Left renal cortex interstitium (tissue), 4 donors: ENCODE data around the gene C1GALT1C1. TPM values are rescaled to one million over a fixed set of nuclear protein-coding genes. Genes with fewer than 3 reads are reported as not detected.

Experiments
- DNase-seq, 4 donors: peaks; one replicate each; pipeline ENCODE4 v3.0.0-alpha.2; 2013; ENCODE audit warnings: low read depth in 4 of 4, low spot score in 2 of 4, missing footprints in 1 of 4
- polyA plus RNA-seq, 4 donors: library from polyadenylated mRNA; unstranded; fragments of 120-200 nt; gene quantifications; one replicate each; pipeline ENCODE4 v1.2.1, GENCODE V29; 2013; ENCODE audit not compliant: insufficient read length in 4 of 4

Gene C1GALT1C1
- polyA plus RNA-seq, 4 donors: 28.6 to 35.4 (median 31.5) TPM

- peak; percentile 67 to 84 (median 78) for DNase-seq
Observed at GRCh38 chrX:120603707-120604360, 26.0 kb downstream of the C1GALT1C1 start, which contains the start of gene MCTS1. TSS of gene MCTS1 (plus strand) at chrX:120604101. CDS start at chrX:120604237, 136 bp downstream.

DNA sequence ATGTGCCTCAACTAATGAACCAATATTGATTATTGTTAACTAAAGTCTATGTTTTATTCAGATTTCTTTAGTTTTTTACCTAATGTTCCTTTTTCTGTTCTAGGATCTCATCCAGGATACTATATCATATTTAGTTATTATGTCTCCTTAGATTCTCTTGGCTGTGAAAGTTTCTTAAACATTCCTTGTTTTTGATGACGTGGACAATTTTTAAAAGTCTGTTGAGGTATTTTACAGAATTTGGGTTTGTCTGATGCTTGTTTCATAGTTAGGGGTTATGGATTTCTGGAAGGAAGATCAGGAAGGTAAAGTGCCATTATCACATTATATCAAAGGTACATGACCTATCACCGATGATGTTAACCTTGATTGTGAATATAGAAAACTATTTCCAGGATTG lies 44.2 kb downstream of the C1GALT1C1 start:
- no peak for DNase-seq

Other genes with a start within 250 kb of the C1GALT1C1 start
- gene LAMP2, start 160.8 kb downstream of the C1GALT1C1 start, polyA plus RNA-seq: 100 to 1,000 TPM; 127 to 161 (median 148) TPM
- gene CUL4B, start 69.1 kb downstream of the C1GALT1C1 start, polyA plus RNA-seq: 10 to 100 TPM; 64.0 to 76.2 (median 69.1) TPM
- 10 to 100 TPM; 48.4 to 62.2 (median 53.8) TPM for gene MCTS1, start 26.0 kb downstream of the C1GALT1C1 start, polyA plus RNA-seq
- gene CT47B1, start 245.8 kb upstream of the C1GALT1C1 start, polyA plus RNA-seq: not detected